Tongue (tissue), 2 donors: ENCODE measurements around the gene FGFR2. TPM values are rescaled to one million over a fixed set of nuclear protein-coding genes. Genes with fewer than 3 reads are reported as not detected.
A peak's percentile ranks its signal among the peaks of the same experiment; 100 is the strongest.

ENCODE experiments used
- DNase-seq: peaks from one replicate; pipeline ENCODE4 v3.0.0-alpha.2; 2015
- total RNA-seq: library from RNA; depleted of rRNA; stranded (reverse); fragments of >200 nt; gene quantifications from one replicate; pipeline ENCODE4 v1.2.3, GENCODE V29; 2014

Gene FGFR2
- total RNA-seq, 1 donor from 2014 or later: 50.6 TPM

- DNase-seq: no peak
These were observed 46.9 kb downstream of the FGFR2 start for GRCh38 chr10:121551210-121551885.

DNA sequence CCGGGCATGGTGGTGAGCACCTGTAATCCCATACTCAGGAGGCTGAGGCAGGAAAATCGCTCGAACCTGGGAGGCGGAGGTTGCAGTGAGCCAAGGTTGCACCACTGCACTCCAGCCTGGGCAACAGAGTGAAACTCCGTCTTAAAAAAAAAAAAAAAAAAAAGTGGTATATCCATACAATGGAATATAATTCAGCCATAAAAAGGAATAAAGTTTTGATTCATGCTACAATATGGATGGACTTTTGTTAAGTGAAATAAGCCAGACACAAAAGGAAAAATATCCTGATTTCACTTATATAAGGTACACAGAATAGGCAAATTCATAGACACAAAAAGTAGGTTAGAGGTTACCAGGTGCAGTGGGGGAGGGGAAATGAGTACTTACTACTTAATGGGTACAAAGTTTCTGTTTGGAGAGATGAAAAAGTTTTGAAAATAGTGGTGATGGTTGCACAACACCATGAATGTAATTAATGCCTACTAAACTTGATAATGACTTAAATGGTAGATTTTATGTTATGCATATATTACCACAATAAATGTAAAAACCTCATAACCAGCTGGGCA is 53.9 kb downstream of the FGFR2 start:
- no peak for DNase-seq

DNA sequence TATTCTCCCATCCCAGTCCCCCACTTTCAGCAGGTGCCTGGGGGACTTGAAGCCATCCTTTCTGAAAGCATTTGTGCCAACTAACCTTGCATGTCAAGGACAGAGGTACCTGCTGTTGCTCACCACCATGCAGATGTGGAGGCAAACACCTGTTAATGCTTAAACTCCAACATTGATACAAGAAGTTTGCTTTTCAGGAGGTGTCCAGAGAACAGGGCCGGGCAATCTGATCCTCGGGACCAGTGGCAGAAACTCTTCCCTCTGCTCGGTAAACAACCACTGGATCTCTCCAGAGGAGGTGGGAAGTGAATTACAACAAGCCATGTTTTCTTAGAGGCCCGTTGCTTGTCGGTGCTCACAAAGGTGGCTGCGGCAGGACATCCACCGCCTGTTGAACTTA is 54.7 kb downstream of the FGFR2 start:
- no peak for DNase-seq

GRCh38 chr10:121541450-121542120 is 56.7 kb downstream of the FGFR2 start:
- DNase-seq: no peak

- no peak for DNase-seq
These were observed 57.4 kb downstream of the FGFR2 start for GRCh38 chr10:121540732-121541395.

DNA sequence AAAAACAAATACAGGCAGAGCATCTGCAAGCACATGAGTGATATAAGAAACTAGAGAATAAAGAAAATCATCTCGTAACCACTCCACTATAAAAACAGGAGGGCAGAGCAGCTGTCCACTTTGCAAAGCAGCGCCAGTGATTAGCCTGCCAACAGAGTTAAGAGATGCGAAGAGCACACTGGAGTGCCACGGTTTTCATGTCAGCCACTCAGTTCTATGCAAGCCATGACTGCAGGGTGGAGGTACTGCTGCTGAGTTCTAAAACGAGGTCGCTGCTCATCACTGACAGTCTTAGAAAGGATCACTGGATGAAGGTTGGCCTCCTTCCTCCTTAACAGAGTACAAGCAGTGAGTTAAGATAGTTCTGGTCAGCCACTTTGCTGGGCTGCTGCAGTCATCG is 58.5 kb downstream of the FGFR2 start:
- DNase-seq: peak; percentile 66

- peak; percentile 90 for DNase-seq
These were observed 61.8 kb downstream of the FGFR2 start for GRCh38 chr10:121536310-121536913.

GRCh38 chr10:121535381-121535780 is 62.9 kb downstream of the FGFR2 start:
- DNase-seq: no peak

DNA sequence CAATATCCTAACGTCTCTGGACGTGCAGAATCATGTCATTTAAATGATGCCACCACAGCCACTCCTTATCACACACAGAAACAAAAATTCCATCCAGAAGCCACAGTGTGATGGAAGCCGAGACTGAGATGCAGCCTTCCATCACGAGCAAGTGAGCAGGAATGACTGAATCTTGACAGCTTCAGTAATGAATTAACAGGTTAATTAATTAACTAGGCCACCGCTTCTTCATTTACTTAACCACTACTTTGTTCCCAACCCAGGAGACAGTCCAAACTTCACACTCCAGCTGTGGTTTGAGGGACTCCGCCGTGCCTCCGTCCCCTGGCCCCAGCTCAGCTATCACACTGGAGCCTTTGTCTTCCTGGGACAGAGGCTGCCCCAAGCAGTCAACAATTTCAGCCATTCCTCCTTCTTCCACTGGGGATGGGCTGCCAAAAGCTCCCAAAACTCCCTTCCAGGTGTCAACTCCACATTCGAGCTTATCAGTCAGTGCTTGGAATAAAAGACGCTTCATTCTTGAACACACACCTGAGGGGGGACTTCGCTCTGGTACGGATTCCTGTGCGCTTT is 65.9 kb downstream of the FGFR2 start:
- no peak for DNase-seq

DNA sequence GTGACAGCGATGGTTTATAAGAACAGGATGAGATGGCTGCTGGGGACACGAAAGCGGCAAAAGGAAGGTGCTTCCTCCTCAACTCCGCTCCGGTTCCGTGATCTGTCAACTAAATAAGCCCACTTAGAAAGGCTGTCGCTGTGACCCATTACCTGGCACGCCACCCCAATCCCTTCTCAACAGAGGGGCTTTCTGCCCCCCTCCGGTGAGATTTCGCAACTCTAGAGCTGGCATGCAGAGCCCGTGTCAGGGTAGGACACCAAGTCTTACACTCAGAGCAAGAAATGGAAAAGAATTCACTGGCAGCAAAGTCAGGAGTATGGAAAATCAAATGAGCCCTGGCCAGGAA is 66.4 kb downstream of the FGFR2 start:
- DNase-seq: no peak

GRCh38 chr10:121531076-121531829 is 67.0 kb downstream of the FGFR2 start:
- DNase-seq: no peak

DNA sequence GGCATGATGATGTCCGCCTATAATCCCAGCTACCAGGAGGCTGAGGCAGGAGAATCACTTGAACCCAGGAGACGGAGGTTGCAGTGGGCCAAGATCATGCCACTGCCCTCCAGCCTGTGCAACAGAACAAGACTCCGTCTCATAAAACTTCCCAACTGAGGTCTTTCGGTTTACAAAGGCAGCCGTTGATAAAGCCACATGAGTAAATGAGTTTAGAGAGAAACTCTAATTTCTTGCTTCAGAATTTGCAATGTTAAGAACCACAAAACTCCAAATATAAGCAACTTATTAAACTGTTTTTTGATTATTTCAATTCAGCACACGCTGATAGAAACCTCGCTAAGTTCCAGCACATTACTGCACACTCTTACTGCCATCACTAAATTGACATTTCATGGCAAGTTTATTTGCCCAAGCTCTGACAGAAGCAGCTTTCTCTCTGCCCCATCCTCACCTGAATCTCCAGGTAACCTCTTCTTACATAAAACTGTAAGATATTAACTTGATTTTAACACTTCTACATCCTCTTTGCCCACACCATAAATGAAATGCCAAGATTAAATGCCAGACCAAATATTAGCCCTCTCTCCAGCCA is 67.7 kb downstream of the FGFR2 start:
- DNase-seq: no peak

GRCh38 chr10:121527690-121528089 is 70.6 kb downstream of the FGFR2 start:
- DNase-seq: peak; percentile 58

DNA sequence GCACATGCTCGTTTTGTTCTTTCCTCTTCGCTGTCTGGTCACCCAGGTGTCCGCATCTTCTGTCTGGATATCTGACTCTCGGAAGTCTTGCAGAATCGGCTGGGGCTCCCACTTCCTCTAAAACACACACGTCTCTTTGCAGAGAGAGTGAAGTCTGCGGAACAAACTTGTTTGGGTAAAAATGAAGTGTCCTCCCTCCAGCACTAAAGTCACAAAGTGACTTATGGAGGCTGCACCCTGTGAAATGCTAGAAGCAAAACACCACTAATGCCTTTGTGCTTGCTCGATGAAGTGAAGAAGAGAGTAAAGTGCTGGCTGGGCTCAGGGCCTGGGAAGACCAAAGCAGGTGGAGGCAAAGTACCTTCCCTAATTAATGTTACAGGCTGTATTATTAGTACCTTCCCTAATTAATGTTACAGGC is 71.4 kb downstream of the FGFR2 start:
- peak; percentile 19 for DNase-seq

- peak; percentile 24 for DNase-seq
These were observed 72.0 kb downstream of the FGFR2 start for GRCh38 chr10:121526135-121526790.

GRCh38 chr10:121525251-121526134 is 72.8 kb downstream of the FGFR2 start:
- peak; percentile 80 for DNase-seq

GRCh38 chr10:121524157-121524817 is 74.0 kb downstream of the FGFR2 start:
- DNase-seq: peak; percentile 54

GRCh38 chr10:121522831-121523230 is 75.4 kb downstream of the FGFR2 start:
- DNase-seq: peak; percentile 35
